GM12892 (cell line): ENCODE results near the gene GALNT2.

ENCODE experiments used
- POLR2A ChIP-seq: IDR thresholded peaks from 2 replicates; pipeline ENCODE4 v1.6.1; 2011; ENCODE audit warnings: low read depth, low read length, control low read depth
- POLR2AphosphoS5 ChIP-seq: IDR thresholded peaks from 2 replicates; pipeline ENCODE4 v1.6.1; 2011; ENCODE audit warnings: low read depth, low read length, control low read depth

- TF ChIP-seq POLR2A: no peak
- TF ChIP-seq POLR2AphosphoS5: no peak
Observed at GRCh38 chr1:230200276-230200675, 133.2 kb downstream of the GALNT2 start.
